Measurements from ENCODE around the gene TLE1.
"Not testable (repeated sequence)": the region's sequence is repeated elsewhere in the genome, so short reads cannot be mapped to it uniquely, and the experiment has no call there.

TLE1 gene

DNA sequence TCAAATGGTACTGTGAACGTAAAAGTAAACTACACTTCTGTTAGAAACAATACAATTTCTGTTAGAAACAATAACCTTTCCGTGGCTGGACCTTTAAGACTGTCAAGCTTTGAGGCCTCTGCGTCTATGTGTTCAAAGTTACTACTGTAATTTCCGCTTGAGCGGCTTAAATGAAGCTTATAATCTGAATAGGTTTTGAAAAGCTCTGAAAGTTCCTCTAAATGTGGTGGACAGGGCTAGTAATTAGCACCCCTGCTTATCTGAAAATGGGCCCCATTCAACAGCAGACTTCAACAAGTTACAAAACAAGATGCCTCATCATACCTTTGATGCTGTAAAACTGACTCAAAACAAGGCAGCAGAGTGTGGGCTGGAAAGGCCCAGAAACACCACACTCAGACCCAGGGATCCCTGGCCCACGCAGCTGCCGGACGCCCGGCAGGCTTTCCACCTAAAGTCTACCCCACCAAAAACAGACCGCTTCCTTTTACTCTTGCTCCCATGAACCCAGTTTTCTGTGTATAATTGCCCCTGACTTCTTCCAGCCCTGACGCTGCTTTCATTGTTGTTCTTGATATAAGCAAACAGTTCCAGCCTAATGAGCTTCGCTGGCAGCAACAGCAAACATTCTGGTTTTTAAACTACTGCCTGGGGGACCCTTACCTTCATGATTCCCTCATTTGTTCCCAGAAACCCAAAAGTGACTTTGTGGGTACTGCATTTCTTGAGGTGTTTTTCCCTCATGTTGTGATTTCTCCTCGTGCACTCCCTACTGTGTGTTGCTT lies 66.7 kb downstream of the TLE1 start:
- no peak for DNase-seq (ENCODE audit: low read depth in 2 of 2)

DNA sequence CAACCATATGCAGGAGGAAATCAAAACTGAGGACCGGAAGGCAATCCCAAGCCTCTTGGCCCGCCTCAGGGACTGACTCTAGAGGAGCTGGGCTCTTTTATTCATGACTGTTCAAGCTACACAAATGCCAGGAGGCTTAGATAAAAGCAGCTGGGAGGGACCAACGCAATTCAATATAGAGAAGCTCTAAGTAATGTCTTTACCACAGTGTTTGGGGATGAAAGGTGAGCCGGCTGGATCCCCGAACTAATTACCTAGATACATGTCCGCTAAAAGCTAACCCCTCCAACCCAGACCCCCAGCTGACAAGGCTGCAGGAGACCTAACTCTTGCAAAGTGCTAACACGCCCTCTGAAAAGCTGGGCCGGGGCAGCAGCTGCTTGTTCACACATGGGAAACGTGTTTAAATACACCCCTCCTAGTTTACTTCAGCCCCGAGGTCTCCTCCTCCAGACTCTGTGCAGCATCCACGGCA lies 67.5 kb downstream of the TLE1 start:
- no peak for DNase-seq (ENCODE audit: low read depth in 2 of 2)

DNA sequence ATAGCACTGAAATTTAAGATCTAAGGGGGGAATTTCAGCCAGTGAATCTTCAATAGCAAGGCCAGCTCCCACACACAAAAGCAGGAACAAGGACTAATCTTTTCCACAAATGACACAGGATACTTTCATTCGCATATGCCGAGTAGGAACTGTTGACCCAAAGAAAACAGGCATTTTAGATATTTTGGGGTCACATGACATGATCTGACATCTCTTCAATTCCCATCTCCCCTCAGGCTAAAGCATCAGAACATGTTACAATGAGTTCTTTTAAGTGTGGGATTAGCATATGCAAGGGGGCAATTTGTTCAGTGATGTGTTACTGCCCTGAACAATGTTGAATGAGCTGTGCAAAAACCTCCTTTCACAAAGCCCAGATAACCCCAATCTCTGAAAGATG lies 68.2 kb downstream of the TLE1 start:
- no peak for DNase-seq (ENCODE audit: low read depth in 2 of 2)

DNA sequence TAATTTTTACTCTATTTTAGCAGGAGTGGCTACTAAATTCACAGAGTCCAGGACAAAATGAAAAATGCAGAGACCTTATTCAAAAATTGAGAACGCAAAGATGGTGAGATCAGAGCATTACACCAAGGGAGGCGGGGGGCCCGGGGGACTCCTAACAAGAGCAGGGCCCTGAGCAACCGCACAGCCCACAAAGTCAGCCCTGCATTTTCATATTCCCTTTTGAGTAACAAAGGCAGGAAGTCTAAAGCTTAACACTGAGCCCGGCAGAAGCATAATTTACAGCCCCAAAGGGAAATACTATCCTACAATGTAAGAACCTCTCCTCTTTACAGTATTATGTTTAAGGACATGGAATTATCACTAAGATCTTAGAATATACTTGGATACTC lies 69.4 kb downstream of the TLE1 start:
- DNase-seq (ENCODE audit: low read depth in 2 of 2) = no peak

DNA sequence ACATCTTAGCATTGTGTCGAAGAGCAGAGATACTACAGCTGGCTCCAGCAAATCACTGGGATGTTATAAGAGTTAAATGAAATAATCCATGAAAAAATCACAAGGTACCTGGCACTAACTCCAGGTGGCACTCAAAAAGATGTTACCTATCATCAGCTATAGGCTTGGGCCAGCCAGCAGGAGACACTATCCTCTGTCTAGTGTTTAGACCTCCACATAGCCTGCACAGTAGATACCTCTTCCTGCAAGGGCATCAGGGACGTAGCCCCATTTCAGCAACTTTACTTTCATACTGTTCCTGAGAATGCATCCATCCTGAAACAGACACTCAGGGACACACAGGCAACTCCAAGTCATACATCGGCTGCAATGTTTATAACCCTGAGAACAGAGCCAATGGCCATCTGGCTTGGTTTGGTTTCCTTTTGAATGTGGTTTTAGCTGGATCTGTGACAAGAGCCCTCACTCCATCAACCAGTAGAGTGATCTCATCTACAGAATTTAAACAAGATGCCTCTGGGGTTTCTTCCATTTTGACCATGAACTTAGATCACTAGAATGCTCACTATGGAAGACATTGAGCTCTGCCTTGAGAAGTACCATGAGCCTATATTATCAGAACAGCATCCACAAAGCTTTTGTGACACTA lies 69.9 kb downstream of the TLE1 start:
- DNase-seq (ENCODE audit: low read depth in 2 of 2) = no peak

DNA sequence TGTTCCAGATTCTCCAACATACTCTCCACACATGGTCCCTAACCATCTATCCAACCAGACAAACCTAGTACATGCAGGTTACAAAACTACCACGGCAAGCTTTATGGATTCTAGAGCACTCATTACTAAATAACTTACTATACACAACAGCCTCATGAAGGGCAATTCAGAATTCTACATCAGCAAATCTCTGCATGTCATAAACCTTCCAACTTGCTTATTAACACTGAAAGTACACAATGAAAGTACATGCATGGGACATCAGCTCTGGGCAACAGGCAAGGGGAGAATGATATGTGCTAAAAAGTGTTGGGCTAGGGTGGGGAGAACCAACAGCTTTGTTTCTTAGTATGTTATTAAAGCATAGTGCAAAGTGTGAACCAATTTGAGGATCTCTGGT lies 70.4 kb downstream of the TLE1 start:
- no peak for DNase-seq (ENCODE audit: low read depth in 2 of 2)

DNA sequence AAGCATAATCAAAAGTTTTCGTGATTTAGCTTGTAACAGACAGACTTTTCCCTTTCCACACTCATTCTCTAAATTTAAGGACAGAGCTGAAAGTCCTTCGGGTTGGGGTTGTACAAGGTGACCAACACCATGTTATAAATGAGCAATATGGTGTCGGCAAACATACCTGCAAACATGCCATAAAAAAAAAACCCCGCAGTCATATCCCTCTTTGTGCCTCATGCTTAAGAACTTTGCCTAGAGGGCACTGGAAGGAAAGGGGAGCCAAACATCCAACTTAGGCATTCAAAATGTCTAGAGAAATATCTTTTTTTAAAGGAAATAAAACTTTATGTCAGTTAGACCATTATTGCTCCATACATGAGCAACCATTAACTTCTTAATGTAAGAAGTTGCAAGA lies 73.2 kb downstream of the TLE1 start:
- DNase-seq (ENCODE audit: low read depth in 2 of 2) = no peak

DNA sequence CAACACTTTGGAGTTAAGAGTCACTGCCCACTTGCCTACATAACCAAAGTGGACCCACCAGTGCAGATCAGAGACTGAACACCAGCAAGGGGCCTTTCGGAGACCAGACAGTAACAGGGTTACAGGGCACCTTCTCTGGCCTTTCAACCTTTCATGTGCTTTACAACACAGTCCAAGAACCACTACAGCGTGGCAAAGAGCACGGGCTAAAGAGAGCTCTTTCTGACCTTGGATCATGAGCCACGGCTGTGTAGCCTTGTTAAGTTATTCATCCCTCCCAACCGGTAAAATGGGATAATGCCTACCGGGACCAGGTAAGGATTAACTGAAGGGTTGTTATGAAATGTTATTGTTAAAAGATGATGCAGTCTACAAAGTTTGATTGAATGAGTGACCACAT lies 75.0 kb downstream of the TLE1 start:
- DNase-seq (ENCODE audit: low read depth in 2 of 2) = no peak

- no peak for DNase-seq (ENCODE audit: low read depth in 2 of 2)
Measured at GRCh38 chr9:81613002-81613812, 76.1 kb downstream of the TLE1 start.

- DNase-seq (ENCODE audit: low read depth in 2 of 2) = no peak
Measured at GRCh38 chr9:81611664-81612063, 77.7 kb downstream of the TLE1 start.

DNA sequence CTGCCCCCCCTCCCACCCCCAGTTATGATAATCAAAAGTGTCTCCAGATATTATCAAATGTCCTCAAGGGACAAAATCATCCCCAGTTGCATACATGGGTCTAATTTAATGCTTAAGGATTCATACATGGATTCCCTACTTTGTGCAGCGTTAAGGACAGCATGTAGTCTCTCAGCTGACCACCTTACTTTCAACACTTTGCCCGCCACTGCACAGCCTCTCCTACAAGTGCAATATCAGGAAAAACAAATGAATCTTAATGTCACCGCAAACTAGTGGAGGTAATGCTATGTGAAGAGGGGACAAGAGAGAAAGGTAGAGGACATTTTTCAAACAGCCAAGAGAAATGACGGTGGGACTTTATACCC lies 78.6 kb downstream of the TLE1 start:
- DNase-seq (ENCODE audit: low read depth in 2 of 2) = no peak

DNA sequence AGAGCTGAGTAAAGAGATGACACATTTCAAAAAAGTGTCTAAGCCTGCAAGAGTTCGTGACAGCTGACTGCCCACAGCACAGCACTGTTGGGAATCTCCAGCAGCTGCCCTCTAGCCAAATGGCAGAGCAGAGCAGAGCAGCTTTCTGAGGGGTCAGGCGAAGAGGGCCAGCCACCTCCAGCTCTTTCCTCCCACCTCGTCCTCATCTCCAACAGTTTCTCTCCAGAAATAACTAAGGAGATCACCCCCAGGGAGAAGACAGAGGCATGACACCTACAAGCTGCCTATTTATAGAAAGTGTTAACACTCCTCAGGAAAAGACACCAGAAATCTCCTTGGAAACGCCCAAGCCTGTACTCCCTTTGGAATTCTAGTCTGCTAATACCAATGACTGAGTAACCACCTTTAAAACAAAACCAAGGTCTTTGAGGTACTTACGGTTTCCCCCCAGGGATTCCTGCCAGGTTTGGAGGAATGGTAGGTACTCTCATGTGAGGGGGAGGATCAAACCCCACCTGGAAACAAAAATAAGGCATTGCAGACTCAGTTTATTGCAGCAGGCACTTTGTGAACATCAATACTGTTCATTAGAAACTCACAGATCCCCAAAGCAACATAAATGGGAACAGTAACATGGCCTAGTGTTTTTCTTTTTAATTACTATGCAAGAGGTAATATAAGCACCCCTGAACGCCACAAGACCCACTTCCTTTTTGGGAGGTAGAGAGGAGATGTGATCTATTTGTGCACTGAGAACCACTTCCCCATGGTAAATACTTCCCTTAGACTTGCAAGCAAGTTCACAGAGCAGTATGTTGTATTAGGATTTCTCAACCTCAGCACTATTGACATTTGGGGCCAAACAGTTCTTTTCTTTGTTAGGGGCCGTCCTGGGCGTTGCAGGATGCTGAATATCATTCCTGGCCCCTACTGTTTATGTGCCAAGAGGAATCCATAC lies 79.3 kb downstream of the TLE1 start:
- no peak for DNase-seq (ENCODE audit: low read depth in 2 of 2)

- no peak for DNase-seq (ENCODE audit: low read depth in 2 of 2)
Measured at GRCh38 chr9:81608289-81608657, 81.1 kb downstream of the TLE1 start.

DNA sequence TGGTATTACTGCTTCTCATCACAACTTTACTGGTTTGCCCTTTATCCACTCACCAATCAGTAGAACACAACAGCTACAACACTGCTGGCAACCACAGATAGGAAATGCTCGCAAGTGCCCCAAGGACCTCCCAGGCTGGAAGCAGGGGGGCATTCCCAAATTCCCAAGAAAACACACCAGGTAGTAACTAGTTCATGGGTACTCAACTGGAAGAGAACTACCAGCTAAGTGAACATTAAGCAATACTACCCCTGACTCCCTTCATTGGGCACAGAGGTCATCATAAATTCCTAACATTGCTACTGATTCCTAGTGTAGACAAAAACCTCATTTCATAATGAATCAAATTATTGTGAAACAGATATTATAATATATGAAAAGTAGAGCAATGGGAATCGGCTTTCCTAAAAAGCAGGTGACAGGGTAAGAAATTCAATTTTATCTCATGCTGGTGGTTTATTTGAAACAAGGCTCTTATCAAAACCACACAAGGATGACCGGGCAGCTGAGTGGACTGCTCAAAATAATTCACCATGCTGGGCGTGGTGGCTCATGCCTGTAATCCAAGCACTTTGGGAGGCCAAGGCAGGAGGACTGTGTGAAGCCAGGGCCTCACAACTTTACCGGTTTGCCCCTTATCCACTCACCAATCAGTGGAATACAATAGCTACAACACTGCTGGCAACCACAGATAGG lies 81.6 kb downstream of the TLE1 start:
- DNase-seq (ENCODE audit: low read depth in 2 of 2) = no peak

- DNase-seq (ENCODE audit: low read depth in 2 of 2) = not testable (repeated sequence)
Measured at GRCh38 chr9:81606261-81606660, 83.1 kb downstream of the TLE1 start.

DNA sequence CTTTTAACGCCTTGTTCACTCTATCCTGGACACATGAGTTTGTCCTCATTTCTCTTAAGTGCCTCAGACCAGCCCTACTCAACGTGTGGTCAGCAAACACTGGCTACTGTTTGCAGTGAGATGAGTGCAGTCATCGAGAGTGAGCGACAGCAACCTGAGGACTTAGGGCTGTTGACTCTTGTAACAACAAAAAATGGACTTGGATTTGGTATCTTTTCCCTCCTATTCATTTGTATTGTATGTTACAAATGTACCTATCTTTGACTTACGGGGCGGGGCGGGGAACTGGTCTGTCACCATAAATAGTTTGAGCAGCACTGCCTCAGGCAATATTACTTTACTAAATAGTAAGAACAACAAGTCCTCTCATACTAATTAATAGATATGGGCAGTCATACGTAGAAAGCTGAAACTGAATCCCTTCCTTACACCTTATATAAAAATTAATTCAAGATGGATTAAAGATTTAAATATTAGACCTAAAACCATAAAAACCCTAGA lies 84.1 kb downstream of the TLE1 start:
- no peak for DNase-seq (ENCODE audit: low read depth in 2 of 2)

DNA sequence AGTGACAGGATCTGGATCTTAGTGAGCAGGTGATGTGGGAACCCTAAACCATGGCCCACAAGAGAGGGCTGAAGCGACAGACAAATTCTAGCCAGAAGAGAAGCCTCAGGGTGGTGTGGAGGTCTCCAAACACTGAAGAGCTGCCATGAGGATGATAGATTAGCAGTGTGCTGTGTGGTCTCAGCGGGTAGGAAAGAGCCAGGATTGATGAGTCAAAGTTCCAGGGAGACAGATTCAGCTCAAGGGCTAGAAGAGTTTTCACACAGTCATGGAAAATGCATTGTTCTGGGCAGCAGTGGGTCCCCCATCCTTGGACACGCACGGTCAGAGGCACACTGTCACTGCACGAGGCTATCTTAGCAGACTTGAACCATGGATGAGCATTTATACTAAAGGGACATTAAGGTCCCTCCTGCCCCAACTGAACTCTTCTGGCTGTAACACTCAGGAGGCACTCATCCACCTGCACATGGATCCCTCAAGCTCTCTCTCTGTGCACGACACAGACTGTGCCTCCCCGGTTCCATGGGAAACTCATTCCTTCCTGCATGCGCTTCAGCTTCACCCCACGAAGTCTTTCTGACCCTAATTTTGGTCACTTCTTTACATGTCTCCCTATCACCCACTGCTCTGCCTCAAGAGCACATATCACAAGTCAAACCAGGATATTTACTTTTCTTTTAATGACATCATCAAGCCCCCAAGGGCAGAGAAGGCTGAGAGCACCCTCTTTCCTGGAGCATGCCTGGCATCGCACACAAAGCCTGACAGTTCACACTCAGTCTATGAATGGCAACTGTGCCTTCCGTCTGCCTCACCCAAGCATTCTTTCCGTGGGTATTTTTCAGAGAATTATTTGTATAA lies 84.8 kb downstream of the TLE1 start:
- DNase-seq (ENCODE audit: low read depth in 2 of 2) = no peak

DNA sequence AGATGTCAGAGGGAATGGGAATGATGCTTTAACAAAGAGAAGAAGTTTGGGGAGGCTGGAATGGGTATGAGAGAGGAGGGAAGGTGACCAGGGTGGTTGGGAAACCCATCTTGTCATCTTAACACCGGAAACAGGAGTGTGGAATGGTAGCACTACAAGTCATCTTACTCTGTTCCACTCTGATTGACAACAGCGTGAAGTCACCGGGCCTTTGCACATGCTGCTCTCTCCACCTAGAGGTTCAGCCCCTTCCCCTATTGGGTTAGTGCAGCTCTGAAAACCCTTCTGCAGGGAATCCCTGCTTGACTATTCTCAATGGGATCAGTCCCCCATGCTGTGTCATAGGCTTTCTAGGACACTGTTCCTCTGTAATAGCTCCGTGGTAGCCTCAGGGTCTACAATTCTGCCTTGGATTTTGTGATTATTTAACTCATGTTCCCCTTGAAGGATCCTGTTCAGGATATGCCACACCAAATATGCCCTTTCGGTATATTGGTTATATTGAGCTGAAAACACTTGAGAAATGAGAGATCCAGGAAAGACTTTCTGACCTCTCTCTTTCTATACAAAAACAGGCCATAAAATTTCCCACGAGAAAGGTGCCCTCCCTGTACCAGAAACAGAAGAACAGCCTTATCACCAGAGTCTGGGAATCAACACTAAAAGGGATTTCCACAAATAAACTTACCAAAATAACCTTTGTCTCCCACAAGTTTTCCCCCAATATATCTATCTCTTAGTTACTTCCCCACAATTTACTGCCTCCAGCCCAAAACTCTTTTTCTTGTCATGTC lies 86.3 kb downstream of the TLE1 start:
- DNase-seq (ENCODE audit: low read depth in 2 of 2) = no peak
